Left ventricle myocardium inferior (tissue), 1 donor: ENCODE data around the gene CXXC5. TPM values are rescaled to one million over a fixed set of nuclear protein-coding genes. Genes with fewer than 3 reads are reported as not detected.

Experiments used
- DNase-seq: peaks from one replicate; pipeline ENCODE4 v3.0.0-alpha.2; 2020
- H3K27ac ChIP-seq: fragments of 200-600 bp; replicated peaks from 2 replicates; pipeline ENCODE4 v1.8.0; 2021
- H3K27me3 ChIP-seq: fragments of 200-600 bp; 2 replicates; pipeline ENCODE4 v1.8.0; 2021; ENCODE audit warnings: low read depth
- H3K36me3 ChIP-seq: fragments of 200-600 bp; 2 replicates; pipeline ENCODE4 v1.8.0; 2021
- H3K4me1 ChIP-seq: fragments of 200-600 bp; 2 replicates; pipeline ENCODE4 v1.8.0; 2021
- H3K4me3 ChIP-seq: fragments of 200-600 bp; 2 replicates; pipeline ENCODE4 v1.8.0; 2021; ENCODE audit warnings: mild to moderate bottlenecking, moderate library complexity
- H3K9me3 ChIP-seq: fragments of 200-600 bp; replicated peaks from 2 replicates; pipeline ENCODE4 v1.8.0; 2021
- intact Hi-C: fragments of 100-400 bp; cut with micrococcal nuclease; formaldehyde crosslinking; loops from one replicate; pipeline ENCODE4 v1.11.0; 2022
- total RNA-seq: library from RNA; stranded (reverse); fragmentation: NEBNext Ultra II Directional; extraction: Animal tissue kit (Norgen Biotek cat#: 25700); gene quantifications from one replicate; pipeline ENCODE4 v1.2.1, GENCODE V29; 2021
- TF ChIP-seq, protein P1 (sequence below): fragments of 200-600 bp; IDR thresholded peaks from 2 replicates; pipeline ENCODE4 v1.8.0; 2021; ENCODE audit warnings: antibody characterized with exemption, mild to moderate bottlenecking, borderline replicate concordance
- donor health status: DM: no; HTN: yes; CAD: no; lungs with severe emphysema.

The CXXC5 gene
- total RNA-seq, 1 donor from 2014 or later = 56.9 TPM

GRCh38 chr5:139654871-139655491, 6.8 kb downstream of the CXXC5 start:
- H3K27ac ChIP-seq = peak overlapping the region; percentile 91
- no peaks in the 10 kb centered on the region for H3K9me3 ChIP-seq
- H3K27me3 ChIP-seq = no peaks in the 10 kb centered on the region
- H3K36me3 ChIP-seq = no peaks in the 10 kb centered on the region
- intact Hi-C loops = no loop called here
- TF ChIP-seq, protein P1, sequence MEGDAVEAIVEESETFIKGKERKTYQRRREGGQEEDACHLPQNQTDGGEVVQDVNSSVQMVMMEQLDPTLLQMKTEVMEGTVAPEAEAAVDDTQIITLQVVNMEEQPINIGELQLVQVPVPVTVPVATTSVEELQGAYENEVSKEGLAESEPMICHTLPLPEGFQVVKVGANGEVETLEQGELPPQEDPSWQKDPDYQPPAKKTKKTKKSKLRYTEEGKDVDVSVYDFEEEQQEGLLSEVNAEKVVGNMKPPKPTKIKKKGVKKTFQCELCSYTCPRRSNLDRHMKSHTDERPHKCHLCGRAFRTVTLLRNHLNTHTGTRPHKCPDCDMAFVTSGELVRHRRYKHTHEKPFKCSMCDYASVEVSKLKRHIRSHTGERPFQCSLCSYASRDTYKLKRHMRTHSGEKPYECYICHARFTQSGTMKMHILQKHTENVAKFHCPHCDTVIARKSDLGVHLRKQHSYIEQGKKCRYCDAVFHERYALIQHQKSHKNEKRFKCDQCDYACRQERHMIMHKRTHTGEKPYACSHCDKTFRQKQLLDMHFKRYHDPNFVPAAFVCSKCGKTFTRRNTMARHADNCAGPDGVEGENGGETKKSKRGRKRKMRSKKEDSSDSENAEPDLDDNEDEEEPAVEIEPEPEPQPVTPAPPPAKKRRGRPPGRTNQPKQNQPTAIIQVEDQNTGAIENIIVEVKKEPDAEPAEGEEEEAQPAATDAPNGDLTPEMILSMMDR = no peak
- peaks cover 100% of the 10 kb centered on the region for H3K4me1 ChIP-seq
- H3K4me3 ChIP-seq = peak overlapping the region; percentile 90
- DNase-seq = peak; percentile 51

GRCh38 chr5:139655727-139656271, 7.7 kb downstream of the CXXC5 start:
- TF ChIP-seq, protein P1 = no peak
- H3K9me3 ChIP-seq = no peaks in the 10 kb centered on the region
- peak overlapping the region; percentile 91 for H3K27ac ChIP-seq
- H3K36me3 ChIP-seq = no peaks in the 10 kb centered on the region
- H3K4me1 ChIP-seq = peaks cover 100% of the 10 kb centered on the region
- no peaks in the 10 kb centered on the region for H3K27me3 ChIP-seq
- H3K4me3 ChIP-seq = peak overlapping the region; percentile 90
- DNase-seq = peak; percentile 79
- intact Hi-C loops = no loop called here

GRCh38 chr5:139657363-139658321, 9.5 kb downstream of the CXXC5 start:
- Histone ChIP-seq H3K36me3 (no peaks in the 10 kb centered on the region), H3K4me1 (peaks cover 99% of the 10 kb centered on the region), H3K9me3 (no peaks in the 10 kb centered on the region), H3K4me3 (peak overlapping the region; percentile 55), H3K27ac (peak overlapping the region; percentile 91), H3K27me3 (no peaks in the 10 kb centered on the region)
- intact Hi-C loops = no loop called here
- TF ChIP-seq, protein P1 = no peak
- no peak for DNase-seq

DNA sequence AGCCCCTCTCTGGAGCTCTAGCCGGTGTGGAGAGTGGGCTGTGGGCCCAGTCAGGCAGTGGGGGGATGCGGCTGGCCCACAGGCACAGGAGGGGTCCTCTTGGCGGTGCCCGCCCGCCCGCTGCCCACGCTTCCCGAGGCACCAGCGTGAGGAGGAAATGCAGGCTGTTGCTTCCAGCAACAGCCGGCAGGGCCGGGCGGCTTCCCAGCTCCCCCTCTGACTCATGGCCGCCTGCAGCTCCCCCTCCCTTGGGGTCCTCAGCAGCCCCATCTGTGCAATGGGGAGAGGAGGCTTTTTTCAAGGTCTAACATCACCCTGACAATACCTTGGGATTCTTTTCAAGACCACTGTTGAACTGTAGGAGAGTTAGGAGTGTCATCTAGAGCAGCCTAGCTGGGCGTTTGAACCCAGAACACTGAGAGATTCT, 10.4 kb downstream of the CXXC5 start:
- no peak for DNase-seq
- H3K27ac ChIP-seq = peak overlapping the region; percentile 91
- no peaks in the 10 kb centered on the region for H3K9me3 ChIP-seq
- intact Hi-C loops = no loop called here
- peak overlapping the region; percentile 55 for H3K4me3 ChIP-seq
- no peaks in the 10 kb centered on the region for H3K36me3 ChIP-seq
- TF ChIP-seq, protein P1 = peak; percentile 28
- peaks cover 99% of the 10 kb centered on the region for H3K4me1 ChIP-seq
- H3K27me3 ChIP-seq = no peaks in the 10 kb centered on the region

DNA sequence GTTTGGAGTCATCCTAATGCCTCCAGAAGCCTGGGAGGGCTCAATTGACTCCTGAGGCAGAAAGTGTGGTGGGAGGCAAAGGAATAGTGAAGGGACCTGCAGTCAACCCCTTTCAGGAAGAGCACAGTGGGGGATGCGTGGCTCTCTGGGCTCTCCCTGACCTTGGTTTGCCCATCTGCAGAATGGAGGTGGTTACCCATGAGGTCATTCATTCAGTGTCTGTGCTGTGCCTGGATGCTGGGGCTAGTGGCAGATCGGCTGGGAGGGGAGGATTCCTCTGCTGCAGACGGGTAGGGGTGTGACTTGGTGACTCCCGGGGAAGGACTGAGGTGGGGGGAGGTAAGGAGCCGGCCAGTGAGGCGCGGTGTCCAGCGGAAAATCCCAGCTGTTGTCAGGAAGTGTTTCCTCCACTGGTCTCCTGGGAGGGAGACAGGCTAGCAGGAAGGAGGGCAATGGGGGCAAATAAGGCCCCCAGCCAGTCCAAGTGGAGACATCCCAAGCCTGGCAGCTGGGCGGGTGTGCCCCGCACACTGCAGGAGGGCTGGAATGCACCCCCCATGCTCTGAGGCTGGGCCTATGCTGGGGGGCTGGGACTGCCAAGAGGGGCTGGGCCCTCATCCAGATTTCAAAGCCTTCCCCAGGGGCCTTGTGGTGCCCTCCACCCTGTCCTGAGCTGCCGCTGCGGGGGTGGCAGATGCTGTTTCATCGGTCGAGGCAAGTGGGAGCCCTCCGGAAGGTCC, 10.9 kb downstream of the CXXC5 start:
- no peaks in the 10 kb centered on the region for H3K27me3 ChIP-seq
- intact Hi-C loops = no loop called here
- peaks cover 99% of the 10 kb centered on the region for H3K4me1 ChIP-seq
- peak overlapping the region; percentile 55 for H3K4me3 ChIP-seq
- H3K36me3 ChIP-seq = no peaks in the 10 kb centered on the region
- no peaks in the 10 kb centered on the region for H3K9me3 ChIP-seq
- peak; percentile 59 for DNase-seq
- TF ChIP-seq, protein P1 = no peak
- peak overlapping the region; percentile 91 for H3K27ac ChIP-seq
